RKO (cell line): Measurements from ENCODE around the gene SYT1.

Experiments
- DNase-seq: peaks from one replicate; pipeline ENCODE4 v3.0.0-alpha.2; 2016; ENCODE audit warnings: low spot score

The SYT1 gene

DNA sequence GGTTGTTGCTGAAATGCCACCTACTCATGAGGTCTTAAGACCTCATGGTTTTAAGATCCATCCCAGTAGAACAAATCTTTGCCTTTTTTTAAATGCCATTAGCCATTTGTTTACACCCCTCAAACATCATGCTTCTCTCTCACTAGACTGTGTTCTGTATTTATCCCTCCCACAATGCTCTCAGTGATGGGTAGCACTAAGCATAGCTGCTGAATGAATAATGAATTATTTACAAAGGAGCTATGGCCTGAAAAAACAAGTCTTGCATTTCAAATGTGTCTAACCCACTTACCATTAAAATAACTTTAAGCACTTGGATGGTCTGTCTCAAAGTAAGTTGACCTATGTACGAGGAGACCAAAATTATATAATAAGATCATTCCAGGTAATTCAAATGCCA lies 491.6 kb downstream of the SYT1 start:
- no peak for DNase-seq

DNA sequence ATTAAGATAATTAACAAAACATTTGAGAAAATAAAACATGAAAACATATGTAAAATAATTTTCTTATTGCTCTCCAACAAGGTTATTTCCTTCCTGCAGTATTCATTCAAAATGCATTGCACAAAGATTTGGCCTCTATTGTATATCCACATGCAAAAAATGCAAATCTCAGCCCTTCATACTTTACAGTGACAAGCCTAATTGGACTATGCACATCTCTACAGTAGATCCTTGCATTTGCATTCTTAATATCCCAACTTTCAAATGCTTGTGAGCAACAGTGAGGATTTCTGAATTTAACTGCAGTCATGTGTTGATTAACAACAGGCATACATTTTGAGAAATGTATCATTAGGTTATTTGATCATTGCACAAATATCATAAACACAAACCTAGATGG lies 492.5 kb downstream of the SYT1 start:
- DNase-seq, result no peak

DNA sequence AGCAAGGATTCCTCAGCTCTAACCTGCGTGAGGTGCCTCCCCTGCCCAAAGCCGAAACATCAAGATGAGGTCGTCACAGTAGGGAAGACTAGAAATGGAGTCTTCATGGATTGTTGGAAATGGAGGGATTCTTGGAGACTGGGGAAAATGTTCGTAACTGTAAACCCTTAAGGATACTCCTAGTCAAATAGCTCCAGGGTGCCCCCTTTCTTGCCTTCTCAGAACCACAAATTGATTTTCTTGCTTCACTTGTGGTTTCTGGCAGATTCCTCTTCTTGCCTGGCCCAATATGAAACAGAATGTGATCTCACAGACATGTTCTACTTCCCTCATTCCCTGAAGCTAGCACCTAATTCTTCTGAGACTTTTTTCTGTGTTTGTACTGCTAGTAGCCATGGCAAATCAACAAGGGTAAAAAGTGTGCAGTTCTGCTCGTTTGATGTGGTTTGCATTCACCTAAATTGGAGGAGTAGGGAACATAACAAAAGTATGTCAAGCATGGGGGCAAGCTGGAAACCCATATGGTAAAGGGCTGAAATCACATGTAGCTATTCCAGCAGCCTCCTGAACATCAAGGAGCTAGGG lies 494.2 kb downstream of the SYT1 start:
- no peak for DNase-seq

DNA sequence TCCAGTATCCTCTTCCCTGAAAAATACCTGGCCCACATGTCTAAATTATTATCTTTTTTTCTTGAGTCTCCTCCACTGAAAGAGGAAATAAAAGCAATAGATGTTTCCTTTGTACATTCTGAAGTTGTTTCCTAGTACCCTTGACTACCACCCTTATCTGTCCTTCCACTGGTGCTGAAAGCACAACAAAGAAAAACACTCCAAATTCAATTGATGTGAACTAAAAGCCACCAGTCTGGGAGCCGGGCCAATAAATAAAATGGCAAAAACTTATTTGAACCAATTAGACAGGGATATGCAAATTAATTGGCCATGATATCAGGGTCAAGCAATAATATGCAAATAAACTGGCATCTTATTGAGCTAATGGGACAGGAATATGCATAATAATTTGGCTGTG lies 495.7 kb downstream of the SYT1 start:
- DNase-seq, result no peak

DNA sequence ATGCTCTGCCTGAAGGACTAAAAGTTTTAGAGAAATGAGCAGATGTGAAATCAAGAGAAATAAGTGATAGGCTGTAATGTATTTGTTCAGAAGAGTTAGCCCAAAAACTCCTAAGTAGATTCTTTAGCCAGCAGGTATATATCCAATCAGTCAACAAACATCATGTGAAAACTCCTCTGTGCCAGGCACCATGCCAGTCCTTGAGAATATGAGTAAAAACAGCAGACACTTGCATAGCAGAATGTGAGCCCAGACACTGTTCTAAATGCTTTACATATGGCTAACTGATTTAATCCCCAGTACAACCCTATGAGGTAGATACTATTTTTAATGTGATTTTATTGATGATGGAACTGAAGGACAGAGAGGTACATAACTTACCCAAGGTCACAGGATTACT lies 496.4 kb downstream of the SYT1 start:
- no peak for DNase-seq

DNA sequence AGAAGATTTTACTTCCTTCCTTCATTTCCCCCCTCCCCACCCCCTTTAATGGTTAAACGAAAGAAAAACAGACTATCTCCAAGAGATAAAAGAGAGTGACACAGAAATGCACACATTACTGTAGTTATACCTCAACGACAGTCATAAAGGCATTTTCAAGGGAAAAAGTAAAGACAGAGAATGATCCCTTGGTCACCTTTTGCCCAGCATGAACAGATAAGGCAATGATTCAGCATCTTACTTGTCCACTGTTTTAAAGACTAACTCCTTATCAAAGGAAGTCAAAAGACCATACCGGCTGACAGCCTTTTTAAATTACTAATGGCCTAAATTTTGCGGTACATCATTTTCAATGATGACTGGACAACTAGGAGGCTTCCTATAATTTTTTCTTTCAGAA lies 499.6 kb downstream of the SYT1 start:
- DNase-seq, result no peak

DNA sequence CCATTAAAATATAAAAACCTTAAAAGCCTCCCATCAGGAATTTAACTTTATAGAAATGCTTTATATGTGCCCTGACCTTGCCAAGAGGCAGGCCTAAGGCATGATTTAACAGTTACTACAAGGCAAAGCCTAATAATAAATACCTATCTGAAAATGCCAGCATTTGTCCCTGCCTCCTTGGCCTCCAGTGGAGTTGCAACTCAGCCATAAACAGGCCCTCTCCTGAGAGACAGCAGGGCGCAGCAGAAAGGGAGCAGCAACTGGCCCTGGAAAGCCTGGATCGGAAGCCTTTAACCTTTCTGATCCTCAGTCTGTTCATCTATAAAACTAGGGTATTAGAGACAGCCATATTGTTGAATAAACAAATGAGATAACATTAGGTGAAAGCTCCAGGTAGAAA lies 501.8 kb downstream of the SYT1 start:
- DNase-seq, result no peak

DNA sequence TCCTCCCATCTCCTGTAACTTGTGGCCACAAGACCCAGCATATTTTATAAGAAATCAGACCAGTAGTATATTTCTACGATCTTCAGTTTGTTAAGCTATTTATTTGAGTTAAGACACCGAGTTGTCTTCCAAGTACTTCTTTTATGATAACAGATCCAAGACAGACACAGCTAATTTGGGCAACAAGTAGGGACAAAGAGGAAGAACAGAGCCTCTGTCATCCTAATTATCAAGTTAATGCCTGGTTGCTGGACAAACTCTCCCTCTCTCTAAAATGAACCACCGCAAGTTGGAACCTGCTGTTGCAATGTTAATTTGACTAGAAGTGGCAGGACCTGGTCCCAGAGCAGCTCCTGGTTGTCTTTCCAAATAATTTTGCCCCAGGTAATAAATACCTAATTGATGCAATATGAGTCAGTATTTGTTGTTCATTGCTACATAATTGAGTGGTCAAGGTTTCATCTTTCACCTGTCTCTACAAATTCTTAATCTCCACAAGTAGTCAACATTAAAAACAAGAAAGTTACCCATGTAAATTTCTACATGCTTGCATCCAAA lies 502.5 kb downstream of the SYT1 start:
- no peak for DNase-seq

DNA sequence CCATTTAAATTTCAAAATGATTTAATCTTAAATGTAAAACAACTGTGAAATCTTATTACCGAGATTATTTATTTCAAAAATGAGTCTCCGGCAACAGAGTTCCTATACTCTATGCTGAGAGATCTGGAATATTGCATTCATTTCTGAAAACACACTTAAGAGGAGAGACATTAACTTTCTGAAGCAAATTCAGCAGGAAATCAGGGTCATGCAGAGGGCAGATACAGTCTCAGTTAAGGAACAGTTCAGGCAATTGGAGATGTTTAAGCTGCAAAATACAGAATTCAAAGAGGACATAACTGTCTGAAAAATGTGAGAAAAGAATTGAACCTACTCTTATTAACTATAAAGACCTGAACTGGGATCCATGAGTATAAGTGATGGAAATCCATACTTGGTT lies 505.4 kb downstream of the SYT1 start:
- DNase-seq, result no peak

DNA sequence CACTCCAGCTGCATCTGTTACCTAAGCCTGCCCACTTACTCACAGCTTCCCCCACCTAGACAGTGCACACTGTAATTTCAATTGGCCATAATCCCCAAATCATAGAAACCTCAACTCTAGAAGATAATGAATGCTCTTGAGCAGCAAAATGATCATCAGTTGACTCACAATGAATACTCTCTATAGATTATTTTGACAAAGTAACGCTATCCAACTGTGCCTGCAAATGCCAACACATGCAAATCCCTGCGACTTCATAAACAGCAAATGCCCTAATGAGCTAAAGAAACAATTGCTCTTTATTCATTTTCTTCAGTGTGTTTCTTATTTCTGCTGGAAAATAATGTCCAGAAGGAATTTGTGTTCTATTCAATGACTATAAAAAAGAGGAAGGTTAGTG lies 506.7 kb downstream of the SYT1 start:
- no peak for DNase-seq

DNA sequence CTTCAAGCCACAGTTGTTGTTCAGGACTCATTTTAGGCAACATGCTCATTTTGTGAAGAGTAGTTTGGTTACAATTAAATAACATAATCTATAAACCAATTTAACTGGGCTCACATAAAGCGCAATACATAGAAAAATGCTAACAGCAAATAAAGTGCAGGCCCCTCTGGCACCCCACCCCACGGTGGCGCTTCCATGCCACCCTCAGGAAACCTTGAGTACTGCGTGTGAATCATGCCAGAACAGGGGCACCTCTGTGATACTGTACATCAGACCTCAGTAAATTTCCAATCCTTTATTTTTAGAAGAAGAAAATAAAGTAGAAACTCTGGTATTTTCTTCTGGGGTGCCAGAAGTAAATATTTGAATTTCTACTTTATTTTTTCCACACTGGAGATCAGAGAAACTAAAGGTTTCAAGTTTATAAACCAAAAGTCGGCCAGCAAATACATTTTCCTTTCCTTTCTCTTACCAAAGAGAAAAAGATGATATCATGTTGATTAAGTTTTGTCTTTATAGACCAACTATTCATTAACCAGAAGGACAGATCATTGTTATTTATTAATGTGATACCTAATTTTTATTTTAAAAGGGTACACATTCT lies 509.4 kb downstream of the SYT1 start:
- DNase-seq, result peak; percentile 26

DNA sequence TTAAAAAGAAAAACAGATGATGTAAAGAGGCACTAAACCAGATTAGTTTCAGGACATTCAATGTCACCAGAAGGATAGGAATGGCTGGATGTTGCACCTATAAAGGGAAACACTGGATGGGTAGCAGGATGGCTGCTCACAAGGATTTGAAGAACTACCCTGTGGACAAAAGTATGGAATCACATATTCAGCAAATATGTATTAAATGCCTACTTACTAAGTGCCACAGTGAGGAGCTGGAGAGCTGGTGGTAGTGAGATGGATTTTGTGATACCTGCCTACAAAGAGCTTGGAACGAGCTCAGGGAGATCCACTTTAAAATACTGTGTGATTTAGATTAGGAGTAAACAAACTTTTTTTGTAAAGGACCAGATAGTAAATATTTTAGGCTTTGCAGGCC lies 510.0 kb downstream of the SYT1 start:
- peak; percentile 21 for DNase-seq

DNA sequence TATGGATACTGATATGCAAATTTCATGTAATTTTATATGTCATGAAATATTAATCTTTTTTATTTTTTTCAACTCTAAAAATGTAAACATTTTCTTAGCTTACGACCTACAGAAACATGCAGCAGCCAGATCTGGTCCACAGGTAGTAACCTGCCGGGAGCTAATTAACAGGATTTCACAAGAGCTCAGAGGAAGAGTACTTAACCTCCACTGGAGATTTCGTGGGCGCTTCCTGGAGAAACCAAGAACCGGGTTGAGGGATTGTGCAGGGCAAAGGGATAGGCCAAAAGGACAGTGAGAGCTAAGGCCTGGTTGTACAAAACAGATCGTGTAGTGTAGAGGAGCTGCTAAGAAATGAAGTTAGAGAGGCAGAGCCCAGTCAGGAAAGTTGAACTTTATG lies 510.5 kb downstream of the SYT1 start:
- DNase-seq, result no peak

DNA sequence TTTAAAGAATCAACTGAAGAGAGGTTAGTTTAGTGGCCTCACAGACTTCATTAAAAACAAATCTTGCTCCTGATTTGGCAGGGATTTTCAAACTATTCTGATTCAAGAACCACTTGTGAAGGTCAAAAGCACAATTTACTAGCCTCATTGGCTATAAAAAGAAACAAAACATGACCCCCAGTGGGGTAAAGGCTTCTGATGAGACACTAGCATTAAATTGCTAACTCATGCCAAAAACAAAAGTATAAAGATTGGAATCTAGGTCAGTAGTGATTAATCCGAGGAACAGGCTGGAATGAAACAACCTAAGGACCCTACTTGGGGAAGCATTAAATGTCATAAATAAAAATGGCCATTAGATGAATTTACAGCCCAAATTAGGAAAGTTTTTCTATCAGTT lies 513.9 kb downstream of the SYT1 start:
- DNase-seq, result no peak

DNA sequence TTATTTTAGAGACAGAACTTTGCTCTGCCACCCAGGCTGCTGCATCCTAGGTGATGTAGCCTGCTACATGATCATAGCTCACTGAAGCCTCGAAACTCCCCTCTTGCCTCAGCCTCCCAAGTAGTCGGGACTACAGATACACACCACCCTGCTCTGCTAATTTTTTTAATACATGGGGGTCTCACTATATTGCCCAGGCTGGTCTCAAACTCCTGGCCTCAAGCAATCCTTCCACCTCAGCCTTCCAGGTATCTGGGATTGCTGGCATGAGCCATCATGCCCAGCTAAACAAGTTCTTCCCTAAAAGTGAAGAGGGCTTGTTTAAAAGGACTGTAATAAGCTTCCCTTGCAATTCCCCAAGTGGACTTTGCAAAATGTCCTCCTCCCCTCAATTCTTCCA lies 515.8 kb downstream of the SYT1 start:
- no peak for DNase-seq

DNA sequence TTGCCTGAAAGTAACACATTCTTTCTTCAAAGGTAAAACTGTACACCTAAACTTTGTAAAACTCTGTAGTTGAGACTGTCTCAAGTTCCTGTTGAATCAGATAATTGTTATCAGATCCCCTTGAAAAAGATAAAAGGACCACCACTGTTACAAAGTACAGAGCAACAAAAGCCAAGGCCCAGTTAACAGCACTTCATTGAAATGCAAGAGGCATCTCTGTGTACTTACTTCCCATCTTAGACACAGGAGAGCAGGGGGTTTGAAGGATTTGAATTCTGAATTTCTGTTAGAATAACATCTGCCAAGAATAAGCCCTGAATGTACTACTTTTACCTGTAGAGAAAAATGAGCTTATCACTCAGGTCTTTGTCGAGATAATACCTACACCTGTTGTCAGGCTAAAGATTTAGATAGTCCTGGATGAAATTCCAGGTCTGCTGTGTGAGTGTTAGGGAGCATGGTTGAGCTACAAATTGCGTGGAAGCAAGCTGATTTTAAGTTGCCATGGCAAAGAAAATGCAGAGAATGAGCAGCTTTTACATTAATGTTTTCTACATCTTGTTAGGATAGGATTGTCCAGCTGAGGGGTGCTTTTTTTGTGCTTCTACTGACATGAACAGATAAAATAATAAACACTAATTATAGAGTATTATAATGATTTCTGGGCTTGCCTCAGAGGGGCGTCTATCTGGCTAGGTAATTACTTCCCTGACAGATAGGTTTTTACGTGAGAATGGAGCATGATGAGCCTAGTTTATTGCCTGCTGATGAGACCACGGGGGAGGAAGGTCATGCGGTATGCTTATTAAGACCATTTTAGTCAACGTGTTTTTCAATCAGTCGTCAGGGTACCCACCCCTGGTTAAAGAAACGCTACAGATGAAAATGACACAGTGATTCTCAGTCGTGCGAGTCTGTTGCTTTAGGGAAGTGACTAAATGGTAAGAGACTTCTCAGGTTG lies 517.0 kb downstream of the SYT1 start:
- DNase-seq, result no peak

DNA sequence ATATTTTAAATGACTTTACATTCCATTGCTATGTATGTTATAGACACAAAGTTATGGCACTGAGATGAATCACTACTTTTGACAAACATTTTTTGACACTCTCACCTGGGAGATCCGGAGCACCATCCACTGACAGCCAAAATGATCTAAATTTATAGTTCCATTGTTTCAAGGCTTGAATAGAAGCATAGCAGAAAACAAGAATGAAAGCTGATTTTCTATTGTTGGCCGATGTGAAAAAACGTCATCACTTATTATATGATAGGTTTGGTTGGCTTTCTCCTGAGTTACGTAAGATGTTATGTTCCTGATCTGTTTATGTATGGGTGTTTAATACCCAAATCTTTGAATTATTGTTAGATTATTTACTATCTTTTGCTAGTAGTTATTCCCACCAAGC lies 520.0 kb downstream of the SYT1 start:
- no peak for DNase-seq

DNA sequence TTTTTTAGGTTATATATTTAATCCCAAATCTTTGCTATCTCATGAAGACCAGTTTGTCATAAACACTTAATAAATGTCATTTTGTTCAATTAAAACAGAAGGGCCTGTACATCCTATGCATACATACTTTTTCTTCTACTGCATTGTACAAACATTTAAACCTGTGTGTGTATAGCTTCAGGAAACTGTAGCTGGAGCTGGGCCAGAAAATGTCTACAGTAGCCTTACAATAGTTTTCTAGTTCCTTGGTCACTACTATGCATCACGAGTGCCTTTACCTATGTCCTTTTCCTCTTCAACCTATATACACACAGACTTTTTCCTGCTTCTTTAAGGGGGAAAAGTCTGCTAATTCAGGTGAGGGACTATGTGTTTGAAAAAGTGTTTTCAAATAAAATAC lies 523.4 kb downstream of the SYT1 start:
- no peak for DNase-seq

DNA sequence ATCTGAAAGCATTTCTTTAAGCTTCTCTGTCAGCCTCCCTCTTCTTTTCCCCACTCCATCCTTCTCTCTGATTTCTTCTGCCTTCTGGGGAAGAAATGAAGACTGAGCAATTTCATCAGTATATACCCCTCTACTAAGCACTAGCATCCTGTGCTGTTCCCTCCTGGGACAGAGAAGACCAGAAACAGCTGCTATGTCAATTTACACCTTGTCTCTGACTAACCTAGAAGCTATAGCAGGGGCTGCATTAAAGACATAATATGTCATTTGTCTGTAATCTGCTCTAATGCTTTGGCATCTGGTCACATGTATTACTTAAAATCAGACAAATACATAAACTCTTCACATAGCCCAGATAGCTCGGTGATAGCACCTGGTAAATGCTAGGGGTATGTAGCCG lies 529.3 kb downstream of the SYT1 start:
- DNase-seq, result no peak

DNA sequence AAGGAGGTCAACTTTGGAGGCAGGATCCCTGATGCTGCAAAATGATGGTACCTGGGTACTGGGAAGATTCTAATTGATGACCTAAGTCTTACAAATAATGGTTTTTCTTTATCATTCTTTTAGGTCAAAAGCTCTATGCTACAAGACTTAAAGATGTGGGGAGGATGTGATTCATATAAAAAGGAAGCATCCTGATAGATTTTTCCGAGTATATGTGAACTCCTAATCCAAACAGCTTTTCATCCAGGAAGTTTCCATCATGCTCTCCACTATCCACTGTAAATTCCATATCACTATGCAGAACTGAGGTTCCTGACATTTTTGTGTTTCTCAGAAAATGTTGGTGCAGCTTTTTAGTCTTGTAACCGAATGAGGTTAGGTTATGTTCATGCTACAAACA lies 533.0 kb downstream of the SYT1 start:
- DNase-seq, result no peak

DNA sequence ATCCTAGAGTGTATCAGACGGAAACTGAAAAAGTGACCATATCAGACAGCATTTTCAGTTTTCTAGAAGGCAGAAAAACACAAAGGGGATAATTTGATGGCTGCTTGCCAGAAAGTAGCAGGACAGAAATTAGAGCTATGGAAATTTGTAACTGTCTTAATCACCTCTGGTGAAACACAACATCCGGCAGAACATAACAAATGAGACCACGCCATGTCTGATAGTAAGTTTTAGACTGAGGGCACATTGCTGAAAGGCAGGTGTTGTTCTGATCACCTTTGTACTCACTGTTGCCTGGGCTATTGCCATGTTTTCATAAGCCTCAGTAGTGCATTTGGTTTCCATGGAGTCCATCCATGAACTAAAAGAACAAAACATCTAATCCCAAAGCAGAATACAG lies 535.9 kb downstream of the SYT1 start:
- DNase-seq, result no peak

DNA sequence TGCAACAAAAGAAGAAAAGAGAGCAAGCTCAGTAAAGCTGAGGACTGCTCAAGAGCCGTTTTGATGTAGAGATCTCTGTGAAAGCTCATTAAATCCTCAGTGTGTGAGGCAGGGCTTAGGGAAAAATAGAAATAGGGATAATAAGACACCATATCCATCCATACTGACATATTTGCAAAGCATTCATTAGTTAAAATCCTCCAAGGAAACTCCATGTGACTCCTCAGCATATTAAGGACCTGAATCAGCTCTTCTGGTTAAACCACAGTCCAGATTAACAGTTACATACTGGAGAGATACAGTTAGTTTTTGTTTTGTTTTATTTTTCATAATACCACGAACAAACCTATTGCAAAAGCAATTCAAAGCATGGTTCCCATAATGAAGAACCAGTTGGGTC lies 538.0 kb downstream of the SYT1 start:
- no peak for DNase-seq

DNA sequence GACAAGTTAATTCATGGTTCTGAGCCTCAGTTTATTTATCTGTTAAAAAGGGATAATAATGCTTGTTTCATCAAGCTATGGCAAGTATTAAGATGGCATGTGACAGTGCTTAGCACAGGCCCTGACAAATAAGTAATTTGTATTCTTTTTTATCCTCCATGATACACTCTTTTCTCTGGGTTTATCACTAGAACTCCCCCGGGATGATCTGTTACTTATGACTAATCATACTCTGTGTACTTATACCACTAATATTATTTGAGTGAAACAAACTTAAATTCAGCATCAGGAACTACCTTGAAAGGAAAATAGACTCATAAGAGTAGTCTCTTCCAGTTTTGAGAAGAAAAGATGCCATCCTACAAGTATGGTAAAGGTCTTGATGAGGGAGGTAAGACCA lies 542.4 kb downstream of the SYT1 start:
- DNase-seq, result no peak
